ENCODE measurements around the gene PIEZO2.

Gene PIEZO2

DNA sequence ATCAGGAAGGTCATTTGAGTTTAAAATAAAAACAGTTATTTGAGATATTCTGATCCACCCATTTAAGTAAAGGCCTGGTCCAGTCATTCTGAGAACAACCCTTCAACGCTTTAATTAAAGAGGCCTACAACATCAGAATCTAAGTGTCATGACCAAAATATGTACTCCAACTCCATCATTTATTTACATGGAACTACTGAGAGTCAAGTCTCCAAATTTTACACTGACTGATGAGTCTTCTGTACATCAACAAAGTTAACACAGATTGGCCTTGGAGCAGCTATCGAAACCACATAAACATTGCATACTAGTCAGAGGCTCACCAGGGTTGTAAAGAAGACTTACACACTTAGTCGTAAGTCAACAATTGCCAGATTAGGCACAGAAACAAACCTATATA lies 37.1 kb downstream of the PIEZO2 start:
- peak; percentile 63 for DNase-seq (ENCODE audit: low read depth)

DNA sequence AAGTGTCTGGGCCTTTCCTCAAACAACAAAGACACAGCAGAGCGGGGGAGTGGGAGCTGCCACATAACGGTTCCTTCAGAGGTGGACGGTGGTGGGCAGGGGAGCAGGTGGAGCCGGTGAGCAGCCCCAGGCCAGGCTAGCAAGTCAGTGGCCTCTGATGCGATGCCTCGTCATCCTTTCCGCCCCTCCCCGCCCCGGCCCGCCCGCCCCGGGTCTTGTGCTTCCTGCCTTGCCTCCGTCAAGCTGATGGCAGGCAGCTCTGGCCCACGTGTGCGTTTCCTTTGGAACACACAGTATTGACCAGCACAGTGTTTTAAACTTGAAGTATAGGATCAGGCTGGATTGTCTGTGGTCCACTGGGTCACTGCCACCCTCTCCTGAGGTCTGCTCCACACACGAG lies 38.9 kb downstream of the PIEZO2 start:
- no peak for DNase-seq (ENCODE audit: low read depth)

DNA sequence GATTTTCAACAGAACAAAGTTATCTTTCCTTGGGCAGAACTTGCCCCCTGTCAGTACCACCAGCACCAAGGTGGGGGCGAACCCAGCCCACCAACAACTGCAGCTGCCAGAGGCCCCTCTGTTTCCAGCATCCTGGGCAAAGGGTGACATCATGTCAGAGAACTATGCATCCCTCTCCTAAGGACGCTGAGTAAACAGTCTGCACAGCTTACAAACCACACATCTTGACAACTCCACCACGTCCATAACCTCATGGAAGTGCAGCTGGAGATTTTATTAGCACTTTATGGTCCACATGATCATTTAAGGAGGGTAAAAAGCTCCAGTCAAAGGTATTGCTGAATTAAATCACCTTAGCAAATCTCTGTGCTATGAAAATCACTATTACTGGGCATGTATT lies 40.4 kb downstream of the PIEZO2 start:
- DNase-seq (ENCODE audit: low read depth), result no peak

DNA sequence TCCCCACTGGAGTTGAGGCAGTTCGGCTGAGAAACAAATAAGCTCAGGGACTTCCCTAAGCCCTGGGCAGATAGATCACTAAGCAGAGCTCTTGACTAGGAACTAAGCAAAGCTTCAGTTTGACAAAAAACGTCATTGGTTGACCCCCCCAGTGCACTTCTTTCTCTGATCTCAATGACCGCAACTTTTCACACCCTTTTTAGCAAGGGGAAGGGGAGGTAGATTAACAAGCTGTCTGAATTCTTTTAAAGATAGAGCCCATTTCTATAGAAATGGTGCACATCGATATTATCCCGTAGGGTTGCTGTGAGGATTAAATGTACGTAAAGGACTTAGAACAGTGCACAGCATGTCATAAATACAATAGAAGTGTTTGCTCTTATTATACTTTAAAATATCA lies 42.5 kb downstream of the PIEZO2 start:
- DNase-seq (ENCODE audit: low read depth), result no peak

DNA sequence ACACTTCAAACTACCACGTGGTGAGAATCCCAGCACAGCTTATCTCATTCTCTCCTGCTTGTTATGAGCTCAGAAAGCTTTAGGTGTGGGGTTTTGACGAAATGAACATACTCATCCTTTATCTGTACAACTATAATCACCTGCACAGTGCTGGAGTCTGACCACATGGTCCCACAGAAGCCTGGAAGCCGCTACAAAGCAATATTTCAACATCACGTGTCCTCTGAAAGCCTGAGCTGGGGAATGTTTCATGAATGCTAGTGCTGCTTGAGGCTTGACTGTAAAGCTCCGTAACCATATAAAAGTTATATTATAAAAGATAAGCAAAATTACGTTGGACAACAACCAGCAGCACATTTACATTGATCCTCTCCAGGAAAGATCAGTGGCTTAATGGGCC lies 43.9 kb downstream of the PIEZO2 start:
- peak; percentile 14 for DNase-seq (ENCODE audit: low read depth)

DNA sequence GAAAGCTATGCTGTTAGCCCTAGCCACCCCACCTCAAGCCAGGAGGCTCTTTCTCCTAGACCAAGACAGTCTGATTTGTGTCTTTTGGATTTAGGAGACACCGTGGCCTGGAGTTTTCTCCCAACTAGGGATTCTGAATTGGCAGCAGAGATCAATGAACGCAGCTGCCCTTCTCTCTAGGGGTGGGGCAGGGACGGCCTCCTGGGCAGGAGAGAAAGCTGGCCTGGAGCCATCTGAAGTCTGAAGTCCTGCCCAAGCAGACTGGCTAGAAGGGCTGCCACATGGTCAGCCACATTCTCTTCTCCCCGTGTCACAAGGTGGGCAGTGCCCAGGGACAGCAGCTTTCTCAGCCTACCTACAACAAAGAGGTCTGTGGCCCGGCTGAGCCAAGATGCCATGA lies 45.1 kb downstream of the PIEZO2 start:
- DNase-seq (ENCODE audit: low read depth), result no peak

DNA sequence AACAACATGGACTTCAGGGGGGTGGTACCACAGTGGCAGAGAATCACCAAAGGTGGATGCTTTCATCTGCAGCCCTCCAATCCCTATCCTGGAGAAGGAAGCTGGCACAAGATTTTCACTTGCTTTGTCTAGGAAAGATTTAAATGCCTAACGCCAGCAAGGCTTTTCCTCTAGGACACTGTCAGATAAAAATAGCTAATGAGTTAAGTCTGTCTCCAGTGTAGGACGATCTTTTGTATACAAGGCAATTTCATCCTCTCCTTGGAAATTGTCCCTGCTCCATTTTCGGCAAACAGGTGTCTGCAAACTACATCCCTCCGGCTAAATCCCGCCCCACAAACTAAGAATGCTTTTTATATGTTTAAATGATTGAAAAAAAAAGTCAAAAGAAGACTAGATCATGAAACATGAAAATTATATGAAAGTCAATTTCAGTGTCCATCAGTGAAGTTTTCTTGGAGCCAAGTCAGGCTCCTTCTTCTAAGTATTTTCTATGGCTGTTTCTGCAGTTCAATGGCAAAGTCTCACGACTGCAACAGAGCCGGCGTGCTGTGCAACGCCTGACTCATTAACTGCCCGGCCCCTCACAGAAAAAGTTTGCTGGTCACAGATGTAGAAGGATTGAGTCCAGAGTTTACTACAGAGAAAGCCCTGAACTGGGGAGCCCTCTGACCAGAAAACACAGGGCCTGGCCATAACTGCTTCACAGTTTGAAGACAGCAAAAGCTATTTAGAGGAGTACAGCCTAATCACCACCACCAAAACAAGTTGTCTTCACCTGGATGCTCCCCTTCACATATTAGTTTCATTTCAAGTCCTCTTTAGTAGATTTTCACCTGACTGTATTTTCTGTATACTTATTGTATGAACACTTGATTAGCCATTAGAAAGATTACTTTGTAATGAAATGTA lies 52.3 kb downstream of the PIEZO2 start:
- DNase-seq (ENCODE audit: low read depth), result no peak

DNA sequence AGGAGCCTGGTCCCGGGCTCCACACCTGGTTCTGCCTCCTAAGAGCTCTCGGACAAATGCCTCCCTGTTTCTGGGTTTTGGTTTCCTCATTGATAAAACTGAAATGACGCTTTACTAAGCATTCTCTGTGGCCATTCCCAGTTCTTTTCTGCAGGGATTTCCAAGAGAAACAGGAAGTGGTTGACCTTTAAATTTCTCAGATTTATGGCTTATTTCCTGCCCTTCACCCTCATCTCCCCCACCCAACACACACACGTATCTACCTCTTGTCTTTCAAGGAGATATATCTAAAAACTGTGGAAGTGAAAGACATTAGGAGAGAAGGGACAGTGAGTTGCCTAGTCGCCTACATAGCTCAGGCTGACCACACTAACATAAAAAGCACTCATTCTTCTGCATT lies 53.0 kb downstream of the PIEZO2 start:
- DNase-seq (ENCODE audit: low read depth), result no peak

DNA sequence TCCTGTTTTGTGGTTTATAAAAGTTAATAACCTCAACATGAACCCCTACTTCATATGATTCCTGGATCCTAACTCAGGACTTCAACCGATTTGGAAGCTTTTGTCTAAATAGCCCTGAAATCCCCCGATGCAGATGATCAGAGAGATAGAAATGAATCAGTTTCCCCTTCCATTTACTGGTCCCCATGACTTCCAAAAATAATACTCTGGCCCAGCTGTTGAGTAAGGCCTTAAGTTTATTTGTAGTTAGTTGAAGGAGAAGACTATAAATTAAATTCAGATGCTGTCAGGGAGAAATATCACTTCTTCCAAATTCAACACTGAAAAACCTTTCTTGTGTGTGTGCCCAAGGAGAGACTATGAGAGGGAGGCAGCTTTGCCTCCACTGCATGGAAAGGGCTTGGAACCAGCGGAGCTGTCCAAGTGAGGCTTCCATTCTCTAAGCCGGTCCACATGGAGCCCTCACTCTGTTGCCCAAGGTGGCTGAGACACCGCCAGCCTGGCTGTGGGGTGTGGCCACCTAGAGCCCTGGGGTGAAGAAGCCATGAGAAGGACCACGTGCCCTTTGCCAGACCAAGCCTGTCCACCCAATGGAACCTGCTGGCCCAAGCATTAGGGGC lies 53.6 kb downstream of the PIEZO2 start:
- no peak for DNase-seq (ENCODE audit: low read depth)

DNA sequence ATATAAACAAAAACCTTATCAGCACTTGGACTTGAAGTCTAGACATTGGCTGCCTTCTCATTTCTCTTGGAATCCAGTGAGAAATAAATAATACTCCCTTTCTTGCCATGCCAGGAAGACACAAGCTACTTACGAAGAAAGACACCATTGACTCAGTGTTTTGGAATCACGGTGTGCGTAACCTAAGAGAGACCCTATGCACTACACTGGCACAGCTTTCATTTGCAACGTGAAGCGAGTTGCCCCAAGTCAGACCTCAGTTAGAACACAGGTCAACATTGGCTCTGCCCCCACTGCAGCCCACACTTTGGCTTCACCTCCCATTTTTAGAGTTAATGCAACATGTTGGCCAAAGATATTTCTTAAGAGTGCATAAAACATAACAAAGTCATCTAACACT lies 54.2 kb downstream of the PIEZO2 start:
- no peak for DNase-seq (ENCODE audit: low read depth)

DNA sequence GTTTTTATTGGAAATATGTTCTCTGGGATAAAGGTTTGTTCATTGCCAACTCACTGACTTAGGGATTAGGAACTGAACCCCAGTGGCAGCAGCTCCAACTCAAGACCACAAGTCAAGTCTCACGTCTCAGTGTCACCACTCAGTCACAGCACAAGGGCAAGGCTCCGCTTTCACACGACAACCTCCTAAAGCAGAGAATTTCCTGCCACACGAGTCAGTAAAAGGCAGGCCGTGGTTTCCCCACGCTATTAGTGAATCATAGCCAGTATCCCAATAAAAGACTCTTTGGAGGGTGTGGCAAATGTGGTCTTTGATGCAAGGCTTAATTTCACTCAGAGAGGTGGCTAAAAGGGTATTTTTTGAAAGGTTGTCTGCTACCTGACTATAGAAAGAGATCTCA lies 57.6 kb downstream of the PIEZO2 start:
- DNase-seq (ENCODE audit: low read depth), result no peak

DNA sequence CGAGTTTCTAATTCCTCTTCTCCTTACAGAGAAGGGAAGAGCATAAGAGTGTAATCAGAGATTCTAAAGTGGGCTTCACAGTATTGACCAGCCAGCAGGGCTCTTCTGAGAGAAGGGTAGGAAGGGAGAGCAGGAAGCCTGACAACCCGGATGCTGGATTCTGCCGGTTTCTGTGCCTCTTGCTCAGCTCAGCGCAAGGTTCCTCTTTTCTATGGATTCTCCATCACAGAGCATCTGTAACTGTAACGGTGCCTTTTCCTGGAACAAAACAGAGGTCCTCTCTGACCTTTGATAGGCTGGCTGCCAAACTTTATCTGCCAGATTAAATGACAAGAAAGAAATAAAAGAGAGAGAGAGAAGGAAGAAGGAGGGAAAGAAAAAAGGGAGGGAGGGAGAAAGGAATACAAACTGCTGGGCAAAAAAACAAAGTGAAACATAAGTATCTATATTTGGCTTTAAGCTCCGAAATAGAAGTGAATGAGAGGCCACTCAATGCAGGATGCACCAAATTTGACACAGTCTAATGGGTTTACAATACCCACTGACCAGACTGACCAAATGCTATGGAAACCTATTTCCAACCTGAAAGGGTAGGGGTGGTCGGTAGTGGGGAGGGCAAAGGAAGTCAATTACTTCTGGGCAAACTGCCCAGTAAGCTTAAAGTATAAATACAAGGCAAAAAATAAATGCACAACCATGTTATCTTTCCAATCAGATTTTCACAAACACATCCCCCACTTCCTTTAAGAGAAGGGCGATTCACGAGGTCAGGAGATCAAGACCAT lies 59.2 kb downstream of the PIEZO2 start:
- DNase-seq (ENCODE audit: low read depth), result no peak

DNA sequence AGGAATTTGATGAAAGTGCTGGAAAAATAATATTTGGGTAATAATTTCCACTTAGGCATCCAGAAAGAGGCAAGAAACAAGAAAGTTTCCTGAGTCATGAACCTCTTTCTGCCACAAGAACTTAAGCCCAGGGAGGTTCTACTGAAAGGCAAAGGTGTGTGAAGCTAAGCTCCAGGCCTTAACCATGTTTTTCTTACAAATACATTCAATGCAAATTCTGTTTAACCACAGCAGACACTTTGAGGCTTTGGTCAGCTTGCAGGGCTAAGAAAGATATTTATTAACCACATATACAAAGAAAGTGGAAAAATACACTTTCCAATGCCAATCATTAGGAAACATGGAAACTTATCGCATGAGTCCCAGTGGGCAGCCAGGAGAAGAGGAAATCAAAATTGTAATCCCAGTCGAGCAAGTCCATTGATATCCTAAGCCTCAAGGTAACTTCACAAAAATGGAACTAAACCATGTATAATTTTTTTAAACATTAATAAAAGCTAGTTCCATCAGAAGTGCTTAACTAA lies 68.3 kb downstream of the PIEZO2 start:
- no peak for DNase-seq (ENCODE audit: low read depth)

DNA sequence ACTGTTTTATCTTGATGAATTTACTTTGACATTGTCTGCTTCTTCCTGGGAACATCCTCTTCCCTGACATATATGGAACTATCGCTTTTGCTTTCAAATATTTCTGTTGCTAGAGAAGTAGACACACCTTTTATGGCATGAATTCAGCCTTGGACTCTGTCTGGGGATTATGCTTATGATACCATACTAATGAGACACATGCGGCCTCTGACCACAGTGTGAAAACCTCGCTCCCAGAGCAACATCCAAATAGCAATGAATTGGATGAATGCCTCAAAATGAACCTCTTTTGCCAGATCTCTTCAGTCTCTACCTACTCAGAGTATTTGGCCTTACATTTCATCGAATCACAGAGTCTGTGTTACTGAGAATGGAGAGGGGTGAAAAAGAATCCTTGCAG lies 70.9 kb downstream of the PIEZO2 start:
- DNase-seq (ENCODE audit: low read depth), result peak; percentile 3

DNA sequence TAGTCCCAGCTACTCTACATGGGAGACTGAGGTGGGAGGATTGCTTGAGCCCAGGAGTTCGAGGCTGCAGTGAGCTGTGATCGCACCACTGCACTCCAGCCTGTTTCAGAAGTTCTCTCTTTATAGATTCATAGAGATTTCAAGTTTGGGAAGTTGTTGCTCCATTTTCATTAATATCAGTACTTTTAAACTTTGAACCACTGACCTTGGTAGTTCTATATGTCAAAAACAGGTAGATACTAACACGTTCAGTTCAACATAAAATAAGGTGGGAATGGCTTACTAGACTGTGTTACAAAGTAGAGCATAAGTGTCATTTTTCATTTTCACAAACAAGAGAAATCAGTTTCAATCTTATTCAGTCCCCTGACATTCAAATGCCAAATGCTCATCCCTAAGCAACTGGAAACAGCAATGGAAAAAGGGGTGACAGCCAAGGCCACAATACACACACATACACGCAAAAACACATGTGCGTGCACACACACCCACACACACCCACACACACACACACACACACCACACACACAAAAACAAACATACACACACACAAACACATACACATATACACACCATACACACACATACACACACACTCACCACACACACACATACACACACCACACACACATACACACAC lies 71.7 kb downstream of the PIEZO2 start:
- no peak for DNase-seq (ENCODE audit: low read depth)

DNA sequence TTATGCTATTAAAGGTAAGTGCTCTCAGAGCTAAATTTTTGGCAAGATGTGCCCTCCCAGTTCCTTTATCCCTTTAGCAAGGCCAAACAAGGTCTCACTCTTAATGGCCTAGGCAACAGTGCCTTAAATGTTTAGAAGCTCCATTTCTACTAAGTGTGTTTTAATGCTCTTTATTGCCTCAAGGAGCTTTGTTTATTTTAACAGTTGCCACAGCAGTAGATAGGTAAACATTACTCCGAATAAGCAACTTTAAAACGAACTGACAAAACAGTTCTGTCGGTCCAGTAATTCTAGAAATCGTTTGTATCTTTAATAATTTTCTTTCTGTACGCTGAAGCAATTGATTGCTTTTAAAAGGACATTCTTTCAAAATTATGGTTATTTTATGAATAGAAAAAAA lies 74.5 kb downstream of the PIEZO2 start:
- DNase-seq (ENCODE audit: low read depth), result no peak

DNA sequence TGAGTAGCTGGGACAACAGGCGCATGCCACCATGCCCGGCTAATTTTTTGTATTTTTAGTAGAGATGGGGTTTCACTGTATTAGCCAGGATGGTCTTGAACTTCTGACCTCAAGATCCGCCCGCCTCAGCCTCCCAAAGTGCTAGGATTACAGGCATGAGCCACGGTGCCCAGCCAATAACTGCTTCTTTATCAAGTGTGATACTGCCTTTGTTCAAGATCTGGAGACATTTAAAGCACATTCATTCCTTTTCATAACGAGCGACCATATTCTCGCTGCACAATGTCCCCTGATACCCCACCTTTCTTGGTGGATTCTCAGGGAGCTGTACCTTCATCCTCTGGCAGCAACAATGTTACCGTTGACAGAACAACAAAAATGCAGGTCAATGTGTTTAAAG lies 75.4 kb downstream of the PIEZO2 start:
- DNase-seq (ENCODE audit: low read depth), result no peak

DNA sequence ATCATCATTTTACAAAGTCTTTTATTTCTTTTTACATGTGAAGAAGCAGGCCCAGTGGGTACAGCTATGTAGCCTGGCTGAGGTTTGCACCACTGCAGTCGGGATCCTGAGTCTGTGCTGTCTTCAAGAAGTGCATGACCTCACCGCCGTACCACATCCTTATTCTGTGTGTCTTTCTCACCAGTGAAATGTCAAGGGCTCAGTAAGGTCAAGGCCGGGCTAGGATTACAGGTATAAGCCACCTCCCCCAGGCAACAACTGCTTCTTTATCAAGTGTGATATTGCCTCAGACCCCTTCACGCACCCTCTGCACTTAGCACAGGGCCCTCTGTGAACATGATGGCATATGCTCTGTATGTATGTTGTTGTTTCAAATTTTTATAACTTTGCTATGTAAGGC lies 76.7 kb downstream of the PIEZO2 start:
- no peak for DNase-seq (ENCODE audit: low read depth)

DNA sequence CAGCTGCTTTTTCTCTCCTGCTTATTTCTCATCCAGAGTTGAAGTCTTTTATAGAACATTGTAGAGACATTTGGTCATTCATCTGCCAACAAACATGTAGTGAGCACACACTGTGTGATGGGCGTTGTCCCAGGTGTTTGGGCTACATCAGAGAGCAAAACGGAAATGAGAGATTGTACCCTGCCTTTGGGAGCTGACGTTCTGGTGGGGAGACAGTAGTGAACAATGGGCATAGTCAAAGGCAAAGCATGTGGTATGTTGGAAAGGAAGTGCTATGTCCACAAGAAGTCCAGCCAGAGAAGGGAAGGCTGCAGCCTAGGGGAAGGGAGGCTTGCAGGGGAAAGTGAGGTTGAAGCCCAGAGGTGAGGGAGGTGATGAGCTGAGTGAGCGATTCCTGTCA lies 78.1 kb downstream of the PIEZO2 start:
- no peak for DNase-seq (ENCODE audit: low read depth)

DNA sequence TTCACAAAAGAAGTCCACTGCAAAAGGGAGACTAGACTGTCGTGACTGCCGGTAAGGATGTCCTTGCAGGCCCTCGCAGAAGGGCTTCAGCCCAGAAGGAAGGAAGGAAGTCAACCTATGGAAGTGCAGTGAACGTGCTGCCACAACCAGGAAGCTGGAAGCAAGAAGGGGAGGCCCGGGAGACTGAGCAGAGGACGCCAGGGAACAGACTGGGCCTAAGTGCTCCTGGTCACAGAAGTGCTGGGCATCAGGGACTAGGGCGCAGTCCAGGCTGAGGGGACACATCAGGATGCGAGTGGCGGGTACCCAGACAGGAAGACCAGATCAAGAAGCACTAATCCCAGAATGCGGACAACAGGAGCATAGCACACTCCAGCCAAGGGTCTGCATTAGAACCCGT lies 78.8 kb downstream of the PIEZO2 start:
- DNase-seq (ENCODE audit: low read depth), result no peak

DNA sequence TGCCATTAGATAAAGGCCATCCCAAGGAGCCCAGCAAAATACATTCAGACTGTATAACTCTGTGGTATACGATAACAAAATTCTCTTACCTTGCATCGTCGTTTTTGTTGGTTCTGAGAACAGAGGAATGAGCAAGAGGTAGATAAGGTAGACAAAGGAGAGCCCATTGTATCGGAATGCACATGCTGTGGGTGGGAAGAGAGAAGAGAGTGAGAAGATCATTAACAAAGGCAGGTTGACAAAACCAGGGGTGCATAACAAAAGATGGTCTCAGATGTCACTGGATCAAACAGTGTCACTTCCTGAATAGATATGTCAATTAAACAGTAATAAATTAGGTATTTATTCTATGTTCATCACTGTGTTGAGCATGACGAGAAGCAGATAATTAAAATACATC lies 83.3 kb downstream of the PIEZO2 start:
- DNase-seq (ENCODE audit: low read depth), result no peak

DNA sequence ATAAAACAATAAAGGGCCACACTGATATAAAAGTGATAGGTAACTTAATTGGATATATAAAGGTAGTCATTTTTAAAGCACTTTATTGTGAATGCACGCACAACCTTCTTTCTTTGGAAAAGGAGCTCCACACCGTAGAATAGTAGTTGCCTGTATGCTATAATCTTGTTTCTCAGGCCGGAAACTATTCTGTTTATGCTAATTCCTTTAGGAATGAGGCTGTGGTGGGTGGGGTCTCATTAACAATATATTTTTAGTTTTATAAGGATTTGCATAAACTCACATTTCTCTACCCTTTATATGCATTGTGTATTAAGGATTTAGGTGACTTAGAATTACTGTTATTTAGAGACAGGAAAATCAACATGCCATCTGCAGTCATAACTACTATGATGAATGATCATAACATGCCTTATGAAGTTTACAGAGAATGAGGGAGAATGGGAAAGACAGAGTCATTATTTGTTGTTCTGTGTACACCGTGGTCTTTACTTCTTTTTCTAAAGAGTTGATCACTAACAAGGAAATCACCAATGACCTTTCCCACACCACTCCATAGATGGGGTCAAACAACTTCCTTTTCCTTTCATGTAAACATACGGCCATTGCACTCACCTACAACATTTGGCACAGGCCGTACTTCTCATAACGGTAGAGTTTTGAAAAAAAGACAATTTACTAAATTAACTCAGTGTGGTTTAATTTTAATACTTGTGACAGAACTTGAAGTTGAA lies 84.5 kb downstream of the PIEZO2 start:
- no peak for DNase-seq (ENCODE audit: low read depth)
